Neural cell (in vitro differentiated cells): ENCODE data around the gene SDF4. TPM values are rescaled to one million over a fixed set of nuclear protein-coding genes. Genes with fewer than 3 reads are reported as not detected.

Experiments
- H2AFZ ChIP-seq: fragments of 200-600, 300-800 bp; sonication (generic), shearing (Covaris generic); 2 replicates; pipeline ENCODE4 v1.6.0; 2014; ENCODE audit warnings: low read depth, mild to moderate bottlenecking, antibody characterized with exemption, low read length, moderate library complexity
- H3F3A ChIP-seq: fragments of 200-600 bp; shearing (Covaris generic); 2 replicates; pipeline ENCODE4 v1.6.1; 2016; ENCODE audit warnings: mild to moderate bottlenecking, moderate library complexity, mixed read lengths, antibody characterized with exemption, low read length; ENCODE audit not compliant: insufficient read depth, poor library complexity, severe bottlenecking
- H3K27ac ChIP-seq: fragments of 200-600, 300-800 bp; sonication (generic), shearing (Covaris generic); 2 replicates; pipeline ENCODE4 v1.5.1; 2014; ENCODE audit warnings: mild to moderate bottlenecking, low read length, moderate library complexity
- H3K27me3 ChIP-seq: fragments of 300-800, 200-600 bp; sonication (generic), shearing (Covaris generic); 2 replicates; pipeline ENCODE4 v1.6.0; 2014; ENCODE audit warnings: mild to moderate bottlenecking, low read depth, low read length, moderate library complexity; ENCODE audit not compliant: insufficient read depth
- H3K36me3 ChIP-seq: fragments of 300-800, 200-600 bp; sonication (generic), shearing (Covaris generic); 2 replicates; pipeline ENCODE4 v1.5.1; 2014; ENCODE audit warnings: mild to moderate bottlenecking, antibody characterized with exemption, low read length, moderate library complexity; ENCODE audit not compliant: insufficient read depth
- H3K4me2 ChIP-seq: fragments of 300-800, 200-600 bp; sonication (generic), shearing (Covaris generic); 2 replicates; pipeline ENCODE4 v1.6.0; 2014; ENCODE audit warnings: mild to moderate bottlenecking, low read length
- H3K4me3 ChIP-seq: fragments of 300-800, 200-600 bp; sonication (generic), shearing (Covaris generic); 2 replicates; pipeline ENCODE4 v1.5.1; 2014; ENCODE audit warnings: mild to moderate bottlenecking, low read length, moderate library complexity
- H3K79me2 ChIP-seq: fragments of 200-600 bp; shearing (Covaris generic); replicated peaks from 2 replicates; pipeline ENCODE4 v1.6.0; 2014; ENCODE audit warnings: mild to moderate bottlenecking, low read length, moderate library complexity; ENCODE audit not compliant: insufficient read depth
- H3K9ac ChIP-seq: fragments of 300-800, 200-600 bp; sonication (generic), shearing (Covaris generic); 2 replicates; pipeline ENCODE4 v1.6.1; 2016; ENCODE audit warnings: mild to moderate bottlenecking, low read length, mixed read lengths
- H3K9me2 ChIP-seq: fragments of 200-600 bp; shearing (Covaris generic); 2 replicates; pipeline ENCODE4 v1.6.1; 2016; ENCODE audit warnings: mild to moderate bottlenecking, low read length, mixed read lengths; ENCODE audit not compliant: insufficient read depth
- H3K9me3 ChIP-seq: fragments of 200-600, 300-800 bp; sonication (generic), shearing (Covaris generic); 2 replicates; pipeline ENCODE4 v1.6.1; 2016; ENCODE audit warnings: mild to moderate bottlenecking, mixed run types, low read length, moderate library complexity, mixed read lengths
- H4K20me1 ChIP-seq: fragments of 200-600 bp; shearing (Covaris generic); 2 replicates; pipeline ENCODE4 v1.6.1; 2016; ENCODE audit warnings: mild to moderate bottlenecking, mixed run types; ENCODE audit not compliant: insufficient read depth
- EP300 ChIP-seq: fragments of 450-650 bp; conservative IDR thresholded peaks from 2 replicates; pipeline ENCODE4 v1.6.1; 2014; ENCODE audit warnings: antibody characterized with exemption, mild to moderate bottlenecking, moderate library complexity; ENCODE audit not compliant: poor library complexity, severe bottlenecking
- EZH2 ChIP-seq: fragments of 200-600, 300-800 bp; shearing (Covaris generic), sonication (generic); IDR thresholded peaks from 2 replicates; pipeline ENCODE4 v1.6.1; 2014; ENCODE audit warnings: antibody characterized with exemption, low read length, borderline replicate concordance, mild to moderate bottlenecking; ENCODE audit not compliant: insufficient read depth, poor library complexity, severe bottlenecking
- MXI1 ChIP-seq: fragments of 450-650 bp; conservative IDR thresholded peaks from 2 replicates; pipeline ENCODE4 v1.6.1; 2014; ENCODE audit warnings: antibody characterized with exemption, mild to moderate bottlenecking; ENCODE audit not compliant: poor library complexity, severe bottlenecking
- POLR2AphosphoS5 ChIP-seq: IDR thresholded peaks from 2 replicates; pipeline ENCODE4 v1.6.1; 2012
- RAD21 ChIP-seq: fragments of 450-650 bp; conservative IDR thresholded peaks from 2 replicates; pipeline ENCODE4 v1.6.1; 2014; ENCODE audit warnings: antibody characterized with exemption, mild to moderate bottlenecking, moderate library complexity
- REST ChIP-seq: IDR thresholded peaks from 2 replicates; pipeline ENCODE4 v1.6.1; 2012; ENCODE audit warnings: borderline replicate concordance
- SMC3 ChIP-seq: fragments of 450-650 bp; conservative IDR thresholded peaks from 2 replicates; pipeline ENCODE4 v1.6.1; 2014; ENCODE audit warnings: antibody characterized with exemption, mild to moderate bottlenecking, moderate library complexity; ENCODE audit not compliant: poor library complexity
- TAF1 ChIP-seq: IDR thresholded peaks from 2 replicates; pipeline ENCODE4 v1.6.1; 2012; ENCODE audit warnings: low read depth
- polyA plus RNA-seq: library from polyadenylated mRNA; depleted of rRNA; stranded (reverse); fragments of >200 nt; gene quantifications from 2 replicates; pipeline ENCODE4 v1.2.3, GENCODE V29; 2014
- TF ChIP-seq, protein P1 (sequence below): fragments of 450-650 bp; IDR thresholded peaks from 2 replicates; pipeline ENCODE4 v1.5.1; 2014; ENCODE audit warnings: antibody characterized with exemption, mild to moderate bottlenecking, moderate library complexity; ENCODE audit not compliant: poor library complexity, severe bottlenecking

SDF4 gene
- polyA plus RNA-seq, 1 donor from 2014 or later, result 91.2 TPM

- Histone ChIP-seq H4K20me1 (no peaks in the 10 kb centered on the region), H3K4me3 (no peak overlapping the region), H3K9me3 (no peaks in the 10 kb centered on the region), H2AFZ (no peak overlapping the region), H3K9ac (no peak overlapping the region), H3K27me3 (peaks cover 30% of the 10 kb centered on the region), H3K27ac (no peak overlapping the region), H3K36me3 (no peaks in the 10 kb centered on the region), H3K4me2 (no peak overlapping the region), H3K79me2 (no peaks in the 10 kb centered on the region), H3K9me2 (no peaks in the 10 kb centered on the region), H3F3A (no peaks in the 10 kb centered on the region)
- no peak for TF ChIP-seq EZH2
- TF ChIP-seq EP300, result no peak
- no peak for TF ChIP-seq REST
- no peak for TF ChIP-seq POLR2AphosphoS5
- TF ChIP-seq RAD21, result no peak
- TF ChIP-seq, protein P1, sequence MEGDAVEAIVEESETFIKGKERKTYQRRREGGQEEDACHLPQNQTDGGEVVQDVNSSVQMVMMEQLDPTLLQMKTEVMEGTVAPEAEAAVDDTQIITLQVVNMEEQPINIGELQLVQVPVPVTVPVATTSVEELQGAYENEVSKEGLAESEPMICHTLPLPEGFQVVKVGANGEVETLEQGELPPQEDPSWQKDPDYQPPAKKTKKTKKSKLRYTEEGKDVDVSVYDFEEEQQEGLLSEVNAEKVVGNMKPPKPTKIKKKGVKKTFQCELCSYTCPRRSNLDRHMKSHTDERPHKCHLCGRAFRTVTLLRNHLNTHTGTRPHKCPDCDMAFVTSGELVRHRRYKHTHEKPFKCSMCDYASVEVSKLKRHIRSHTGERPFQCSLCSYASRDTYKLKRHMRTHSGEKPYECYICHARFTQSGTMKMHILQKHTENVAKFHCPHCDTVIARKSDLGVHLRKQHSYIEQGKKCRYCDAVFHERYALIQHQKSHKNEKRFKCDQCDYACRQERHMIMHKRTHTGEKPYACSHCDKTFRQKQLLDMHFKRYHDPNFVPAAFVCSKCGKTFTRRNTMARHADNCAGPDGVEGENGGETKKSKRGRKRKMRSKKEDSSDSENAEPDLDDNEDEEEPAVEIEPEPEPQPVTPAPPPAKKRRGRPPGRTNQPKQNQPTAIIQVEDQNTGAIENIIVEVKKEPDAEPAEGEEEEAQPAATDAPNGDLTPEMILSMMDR, result no peak
- TF ChIP-seq MXI1, result no peak
- TF ChIP-seq SMC3, result no peak
- no peak for TF ChIP-seq TAF1
Measured at GRCh38 chr1:1202831-1203560, 28.8 kb downstream of the SDF4 start.

DNA sequence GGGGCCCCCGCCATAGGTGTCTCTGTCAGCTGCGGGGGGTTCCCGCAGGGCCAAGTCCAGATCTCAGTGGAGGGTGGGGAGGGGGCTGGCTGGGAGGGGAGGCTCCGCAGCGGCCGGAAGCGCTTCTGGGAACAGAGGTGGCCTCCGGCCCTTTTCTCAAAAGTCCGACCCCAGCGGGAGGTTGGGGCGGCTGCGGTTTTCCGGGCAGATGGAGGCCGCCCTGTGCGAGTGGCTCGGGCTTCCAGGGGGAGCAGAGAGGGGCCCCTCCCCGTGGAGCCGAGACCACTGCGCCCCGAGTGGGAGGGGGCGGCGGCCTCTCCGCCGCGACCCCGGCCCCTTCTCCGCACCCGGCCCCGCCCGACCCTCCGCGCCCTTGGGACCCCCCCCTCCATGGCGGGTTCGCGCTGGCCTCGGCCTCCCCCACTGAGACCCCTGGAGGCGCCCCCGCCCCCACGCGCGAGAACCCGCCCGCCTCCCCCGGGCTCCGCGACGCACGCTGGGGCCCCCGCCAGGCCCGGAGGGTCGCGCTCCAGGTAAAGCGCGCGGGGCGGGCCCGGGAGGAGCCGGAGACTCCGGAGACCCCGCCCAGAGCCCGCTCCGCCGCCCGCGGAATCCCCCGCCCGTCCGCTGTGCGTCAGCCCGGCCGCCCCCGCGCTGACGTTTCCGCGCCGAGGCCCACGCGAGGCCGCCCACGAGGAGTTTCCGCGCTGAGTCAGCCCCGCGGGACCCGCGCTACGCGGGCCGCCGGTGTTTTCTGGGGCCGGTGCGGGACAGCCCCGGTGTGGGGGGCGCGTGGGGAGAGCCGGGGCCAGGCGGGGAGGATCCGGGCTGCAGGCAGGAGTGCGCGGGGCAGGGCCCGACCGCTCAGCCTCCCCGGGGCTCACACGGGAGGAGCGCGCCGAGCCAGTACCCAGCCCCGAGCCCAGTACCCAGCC is 30.7 kb downstream of the SDF4 start:
- Histone ChIP-seq H3K27ac (no peak overlapping the region), H4K20me1 (no peaks in the 10 kb centered on the region), H3K27me3 (peaks cover 17% of the 10 kb centered on the region), H3K9me3 (no peaks in the 10 kb centered on the region), H3K9me2 (no peaks in the 10 kb centered on the region), H3K4me2 (no peak overlapping the region), H2AFZ (no peak overlapping the region), H3K9ac (peak overlapping the region; percentile 38), H3K4me3 (peak overlapping the region; percentile 56), H3F3A (no peaks in the 10 kb centered on the region), H3K36me3 (no peaks in the 10 kb centered on the region), H3K79me2 (no peaks in the 10 kb centered on the region)
- TF ChIP-seq MXI1, result peak; percentile 38
- TF ChIP-seq EP300, result no peak
